ELR (cell line): ENCODE measurements around the gene TNFRSF1A.

ENCODE experiments used
- DNase-seq: peaks from one replicate; pipeline ENCODE4 v3.0.0-alpha.2; 2015; ENCODE audit warnings: low read depth

TNFRSF1A gene

GRCh38 chr12:6341417-6342139, at the start of gene TNFRSF1A:
TSS of gene TNFRSF1A (minus strand) at chr12:6342076. CDS start at chr12:6341814, 262 bp downstream.
- DNase-seq, result peak; percentile 87

- no peak for DNase-seq
Measured at GRCh38 chr12:6391013-6391412, 49.1 kb upstream of the TNFRSF1A start.

GRCh38 chr12:6390084-6390799, 48.4 kb upstream of the TNFRSF1A start:
- DNase-seq, result no peak

GRCh38 chr12:6387541-6387940, 45.7 kb upstream of the TNFRSF1A start:
- no peak for DNase-seq

GRCh38 chr12:6386491-6386890, 44.6 kb upstream of the TNFRSF1A start:
- no peak for DNase-seq

GRCh38 chr12:6386038-6386437, 44.2 kb upstream of the TNFRSF1A start:
- no peak for DNase-seq

GRCh38 chr12:6384499-6385436, 42.9 kb upstream of the TNFRSF1A start:
- DNase-seq, result peak; percentile 42

GRCh38 chr12:6383572-6384498, 42.0 kb upstream of the TNFRSF1A start, which contains the start of gene LTBR:
TSS of gene LTBR (plus strand) at chr12:6384162. CDS start at chr12:6384359, 197 bp downstream.
- DNase-seq, result peak; percentile 95

- no peak for DNase-seq
Measured at GRCh38 chr12:6382982-6383381, 41.1 kb upstream of the TNFRSF1A start.

GRCh38 chr12:6382371-6382770, 40.5 kb upstream of the TNFRSF1A start:
- no peak for DNase-seq

- DNase-seq, result no peak
Measured at GRCh38 chr12:6380141-6381121, 38.6 kb upstream of the TNFRSF1A start.

GRCh38 chr12:6378709-6379472, 37.0 kb upstream of the TNFRSF1A start:
- DNase-seq, result no peak

GRCh38 chr12:6377667-6377994, 35.8 kb upstream of the TNFRSF1A start:
- no peak for DNase-seq

- DNase-seq, result no peak
Measured at GRCh38 chr12:6376870-6377666, 35.2 kb upstream of the TNFRSF1A start.

GRCh38 chr12:6376079-6376869, 34.4 kb upstream of the TNFRSF1A start:
- DNase-seq, result peak; percentile 52

GRCh38 chr12:6375269-6376078, 33.6 kb upstream of the TNFRSF1A start, which contains the start of gene SCNN1A:
TSS of gene SCNN1A (minus strand) at chr12:6375563. CDS start at chr12:6374783, 780 bp downstream.
- DNase-seq, result no peak

GRCh38 chr12:6374786-6375160, 32.9 kb upstream of the TNFRSF1A start:
- DNase-seq, result no peak
